NCI-H1436 treated with DMSO at 0.1 percent for 48 hours (cell line): ENCODE measurements around the gene RERE.
"Not testable (repeated sequence)": the region's sequence is repeated elsewhere in the genome, so short reads cannot be mapped to it uniquely, and the experiment has no call there.

ENCODE experiments used
- DNase-seq: peaks from one replicate; lab custom pipeline; 2025; lab: John Stamatoyannopoulos, UW

RERE gene

DNA sequence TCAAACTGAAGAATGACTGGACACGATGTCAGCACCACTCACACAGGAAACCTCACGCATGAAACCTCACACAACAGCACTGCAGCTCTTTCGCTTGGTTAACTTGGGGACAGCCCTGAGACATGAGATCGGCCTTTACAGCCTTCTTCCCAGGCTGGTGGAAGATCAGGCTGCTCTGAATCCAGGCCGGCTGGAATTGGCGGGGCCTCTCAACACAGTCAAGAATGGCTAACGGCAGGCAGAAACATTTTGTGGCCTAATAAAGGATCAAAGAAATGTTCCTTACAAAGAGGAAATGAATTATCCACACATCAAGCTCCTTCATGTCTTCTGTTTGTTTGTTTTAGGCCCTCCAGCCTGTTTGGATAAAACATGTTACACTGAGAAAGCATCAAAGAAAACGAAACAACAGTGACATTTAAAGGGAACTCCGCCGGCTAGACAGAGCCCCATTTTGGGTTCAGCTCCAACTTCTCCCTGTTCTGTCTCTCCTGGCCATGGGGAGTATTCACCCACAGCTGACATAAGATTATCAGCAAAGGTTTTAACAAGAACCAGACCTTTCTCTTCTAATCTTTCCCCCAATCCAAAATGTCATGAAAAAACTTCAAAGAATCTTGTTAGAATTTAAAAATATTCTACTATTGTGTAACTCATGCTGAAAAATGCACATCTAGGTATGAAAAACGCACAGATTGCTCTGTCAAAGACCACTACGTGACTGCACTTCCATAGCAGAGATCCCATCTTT, 368.4 kb downstream of the RERE start:
- no peak for DNase-seq

GRCh38 chr1:8448505-8448904, 368.9 kb downstream of the RERE start:
- DNase-seq: not testable (repeated sequence)

DNA sequence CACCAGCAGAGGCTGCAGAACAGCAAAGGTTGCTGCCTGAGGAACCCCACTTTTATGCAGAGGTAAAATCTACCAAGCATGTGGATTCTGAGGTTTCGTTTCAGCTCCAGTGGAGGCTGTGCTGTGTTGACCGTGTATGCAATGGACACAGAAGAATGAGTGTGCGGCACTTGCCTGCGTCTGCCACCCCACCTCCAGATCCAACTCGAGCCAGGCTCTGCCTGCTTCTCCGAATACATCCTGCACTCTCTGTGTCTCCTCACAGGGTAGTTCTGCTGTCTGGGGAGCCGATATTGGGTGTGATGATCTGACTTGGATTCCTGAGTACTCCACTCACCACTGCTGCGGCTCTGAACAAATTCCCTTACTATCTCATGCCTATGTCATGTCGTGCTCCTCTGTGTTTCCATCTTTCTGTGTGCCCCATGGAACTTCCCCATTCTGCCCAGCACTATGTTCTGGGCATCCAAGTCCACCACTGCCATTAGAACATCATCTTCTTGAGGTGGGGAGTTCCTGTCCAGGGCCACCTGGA, 369.8 kb downstream of the RERE start:
- no peak for DNase-seq

- DNase-seq: not testable (repeated sequence)
Measured at GRCh38 chr1:8446119-8446518, 371.3 kb downstream of the RERE start.

DNA sequence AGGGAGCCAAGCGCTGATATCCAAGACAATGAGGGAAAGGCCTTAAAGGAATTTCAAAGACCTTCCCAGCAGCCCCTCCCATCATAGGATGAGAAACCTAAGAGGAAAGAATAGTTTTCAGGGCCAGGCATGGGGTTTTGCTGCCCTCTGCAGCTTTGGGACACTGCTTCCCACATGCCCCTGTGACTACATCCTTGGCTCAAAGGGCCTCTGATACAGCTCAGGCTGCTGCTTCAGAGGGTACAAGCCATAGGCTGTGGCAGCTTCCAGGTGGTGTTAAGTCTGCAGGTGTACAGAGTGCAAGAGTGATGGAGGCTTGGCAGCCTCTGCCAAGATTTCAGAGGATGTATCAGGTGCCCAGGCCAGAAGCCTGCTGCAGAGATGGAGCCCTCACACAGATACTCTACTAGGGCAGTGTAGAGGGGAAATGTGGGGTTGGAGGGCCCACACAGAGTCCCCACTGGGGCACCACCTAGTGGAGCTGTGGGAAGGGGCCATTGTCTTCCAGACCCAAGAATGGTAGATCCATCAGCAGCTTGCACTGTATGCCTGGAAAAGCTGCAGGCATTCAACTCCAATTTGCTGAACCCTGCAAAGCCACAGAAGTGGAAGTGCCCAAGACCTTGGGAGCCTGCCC, 373.8 kb downstream of the RERE start:
- no peak for DNase-seq

- DNase-seq: no peak
Measured at GRCh38 chr1:8441426-8441825, 376.0 kb downstream of the RERE start.

GRCh38 chr1:8439015-8439702, 378.3 kb downstream of the RERE start:
- peak; percentile 27 for DNase-seq

DNA sequence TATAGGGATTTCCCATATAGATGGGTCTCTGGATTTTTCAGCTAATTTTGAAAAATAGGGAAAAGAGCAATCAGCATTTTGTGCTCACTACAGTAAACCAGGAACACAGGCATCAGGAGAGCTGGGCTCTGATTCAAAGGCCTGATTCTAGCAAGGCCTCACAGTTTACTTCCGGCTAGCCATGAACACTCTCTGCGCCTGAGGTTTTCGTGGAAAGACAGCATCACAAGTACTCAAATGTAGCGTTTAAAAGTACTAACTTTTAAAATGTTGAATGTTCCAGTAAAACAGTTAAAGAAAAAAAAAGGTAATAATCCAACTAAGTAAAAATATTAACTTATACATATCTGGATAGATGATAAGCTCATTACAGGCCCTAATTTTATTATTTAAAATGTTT, 379.0 kb downstream of the RERE start:
- DNase-seq: no peak

- DNase-seq: peak; percentile 61
Measured at GRCh38 chr1:8437347-8437746, 380.1 kb downstream of the RERE start.

DNA sequence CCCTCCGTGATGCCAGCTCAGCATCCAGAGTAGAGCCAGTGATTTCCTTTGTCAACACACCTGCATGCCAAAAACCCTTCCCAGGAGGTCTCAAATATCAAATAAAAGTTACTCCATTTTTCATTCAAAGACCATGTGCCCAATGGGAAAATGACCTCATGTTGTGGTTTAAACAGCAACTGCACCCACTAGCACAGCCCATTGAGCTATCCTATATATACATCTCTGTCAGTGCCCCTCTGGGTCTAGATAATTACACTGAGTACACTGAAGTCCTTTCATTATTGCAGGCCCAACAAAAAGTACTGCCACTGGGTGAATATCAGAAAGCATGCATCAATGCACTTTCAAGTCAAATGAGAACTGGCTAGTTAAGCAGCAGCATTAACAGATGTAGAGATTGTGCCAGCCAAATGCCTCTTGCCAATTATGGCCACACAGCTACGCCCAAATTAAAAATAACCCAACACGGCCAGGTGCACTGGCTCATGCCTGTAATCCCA, 381.8 kb downstream of the RERE start:
- no peak for DNase-seq

GRCh38 chr1:8434101-8434500, 383.3 kb downstream of the RERE start:
- DNase-seq: no peak

DNA sequence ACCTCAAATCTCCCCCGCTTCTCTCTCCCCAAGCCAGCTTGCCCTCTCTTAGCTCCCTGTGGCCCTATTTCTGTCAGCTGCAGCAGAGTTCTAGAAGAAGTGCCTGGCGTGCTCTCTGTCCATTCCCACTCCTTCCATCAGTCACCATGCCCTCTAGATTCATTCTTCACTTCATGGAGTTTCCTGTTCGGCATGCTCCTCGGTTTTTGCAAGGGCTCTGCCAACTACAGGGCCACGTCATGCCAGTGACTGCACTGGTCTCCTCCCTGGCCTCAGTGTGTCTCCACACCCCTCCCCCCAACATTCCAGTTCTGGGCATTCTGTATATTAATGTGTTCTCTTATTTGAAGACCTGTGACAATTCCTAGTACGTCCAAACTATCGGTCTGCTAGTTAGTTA, 385.7 kb downstream of the RERE start:
- DNase-seq: no peak

DNA sequence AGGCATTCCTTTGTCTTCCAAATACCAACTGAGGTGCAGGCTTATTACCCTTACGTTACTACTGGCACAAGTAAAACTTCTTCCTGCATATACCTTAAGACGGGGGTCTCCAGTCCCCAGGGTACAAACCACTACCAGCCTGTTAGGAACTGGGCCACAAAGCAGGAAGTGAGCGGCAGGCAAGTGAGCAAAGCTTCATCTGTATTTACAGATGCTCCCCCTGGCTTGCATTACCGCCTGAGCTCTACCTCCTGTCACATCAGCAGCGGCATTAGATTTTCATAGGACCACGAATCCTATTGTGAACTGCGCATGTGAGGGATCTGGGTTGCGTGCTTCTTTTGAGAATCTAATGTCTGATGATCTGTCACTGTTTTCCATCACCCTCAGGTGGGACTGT, 386.4 kb downstream of the RERE start:
- no peak for DNase-seq

DNA sequence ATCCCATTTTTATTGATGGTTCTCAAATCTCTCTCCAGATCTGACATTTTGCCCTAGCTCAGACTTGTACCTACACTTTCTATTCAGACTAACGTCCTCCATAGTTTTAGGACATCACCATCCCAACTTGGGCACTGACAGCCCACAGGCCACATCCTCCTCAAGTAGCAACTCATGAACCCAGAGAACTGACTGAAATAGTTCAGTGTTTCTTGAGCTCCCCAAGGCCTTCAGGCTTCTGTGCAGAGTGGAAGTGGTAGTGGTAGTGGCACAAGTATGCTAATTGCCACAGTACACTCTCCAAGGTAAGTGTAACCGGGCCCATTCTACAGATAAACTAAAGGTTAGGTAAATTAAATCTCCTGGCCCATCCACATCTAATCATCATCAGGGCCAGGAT, 387.0 kb downstream of the RERE start:
- DNase-seq: no peak

- DNase-seq: no peak
Measured at GRCh38 chr1:8429549-8430110, 387.8 kb downstream of the RERE start.

- DNase-seq: no peak
Measured at GRCh38 chr1:8428441-8428840, 389.0 kb downstream of the RERE start.

DNA sequence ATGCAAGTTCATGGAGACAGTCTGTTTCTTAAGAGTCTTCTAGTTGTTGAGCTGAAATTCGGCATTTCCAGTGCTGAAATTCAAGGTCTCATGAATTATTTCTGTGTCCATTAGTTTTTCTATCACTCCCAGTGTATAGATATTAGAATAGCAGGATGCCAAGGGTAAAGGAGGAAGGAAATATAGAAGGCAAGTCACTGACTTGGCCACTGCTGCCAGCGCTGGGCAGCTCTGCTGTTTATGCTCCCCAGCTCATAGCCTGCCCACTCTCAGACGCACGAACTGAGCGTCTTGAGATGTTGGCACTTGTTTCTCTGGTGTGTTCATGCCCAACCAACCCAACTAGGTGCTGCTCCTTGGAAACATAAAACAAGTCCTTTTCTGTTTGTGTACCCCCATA, 389.5 kb downstream of the RERE start:
- no peak for DNase-seq

DNA sequence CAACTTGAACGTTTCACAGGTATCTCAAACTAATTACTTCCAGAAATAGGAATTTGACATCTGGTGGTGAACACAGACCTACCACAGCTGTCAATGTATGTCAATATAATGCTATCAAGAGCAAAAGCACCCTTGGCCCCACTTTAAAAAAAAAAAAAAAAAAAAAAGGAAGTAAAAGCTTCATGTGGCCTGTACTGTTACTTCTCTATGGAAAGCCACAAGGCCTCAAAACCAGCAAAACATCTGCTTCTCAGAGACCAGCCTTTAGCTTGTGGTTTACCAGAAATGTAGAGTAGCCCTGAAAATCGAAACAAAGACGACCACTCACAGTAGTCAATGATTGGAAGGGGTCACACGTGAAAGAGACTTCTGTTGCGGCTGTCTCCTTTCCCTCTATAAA, 389.9 kb downstream of the RERE start:
- DNase-seq: no peak

GRCh38 chr1:8426996-8427395, 390.4 kb downstream of the RERE start:
- DNase-seq: no peak

DNA sequence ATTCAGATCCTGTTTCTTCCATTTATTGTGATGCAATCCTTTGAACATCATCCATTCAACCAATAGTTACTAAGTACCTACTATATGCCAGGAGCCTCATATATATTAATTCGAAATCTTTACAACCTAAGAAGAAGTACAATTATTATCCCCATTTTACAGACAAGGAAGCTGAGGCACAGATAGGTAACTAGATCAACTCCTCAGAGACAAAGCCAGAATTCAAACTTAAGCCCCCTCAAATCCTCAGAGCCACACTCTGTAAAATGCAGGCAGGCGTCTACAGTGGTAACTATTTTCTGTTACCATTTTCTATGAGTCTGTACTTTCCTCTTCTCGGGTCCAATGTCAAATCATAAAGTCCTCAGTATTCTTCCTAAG, 391.7 kb downstream of the RERE start:
- no peak for DNase-seq

- DNase-seq: no peak
Measured at GRCh38 chr1:8425150-8425780, 392.2 kb downstream of the RERE start.

GRCh38 chr1:8424539-8425116, 392.8 kb downstream of the RERE start:
- DNase-seq: peak; percentile 18
